ENCODE data around the gene PPHLN1.

The PPHLN1 gene

GRCh38 chr12:42450248-42450647 is 124.3 kb downstream of the PPHLN1 start:
- H3K4me3 ChIP-seq (ENCODE audit: low read length) = no peak overlapping the region
- DNase-seq (ENCODE audit: low read depth) = peak; percentile 13
- TF ChIP-seq CTCF (conservative IDR thresholded peaks at IDR 0.05; ENCODE audit: low read length) = no peak

DNA sequence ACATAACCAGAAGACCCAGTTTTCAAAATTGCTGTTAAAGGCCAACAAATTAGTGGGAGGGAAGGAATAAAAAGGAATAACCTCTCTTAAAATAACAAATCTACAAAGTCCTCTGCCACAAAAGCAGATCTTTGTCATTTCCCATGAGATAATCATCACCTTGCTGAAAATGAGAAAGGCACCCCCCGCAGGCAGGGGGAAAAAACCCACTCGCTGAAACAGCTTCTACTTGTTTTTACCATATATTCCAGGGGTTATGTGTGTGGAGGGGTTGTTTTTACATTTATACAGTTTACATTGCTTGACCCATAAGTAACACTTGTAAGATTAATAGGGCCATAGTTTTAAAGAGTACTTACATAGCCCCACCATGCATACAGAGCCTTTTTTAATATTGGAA is 132.6 kb downstream of the PPHLN1 start:
- TF ChIP-seq CTCF (conservative IDR thresholded peaks at IDR 0.05; ENCODE audit: low read length) = no peak
- no peak overlapping the region for H3K4me3 ChIP-seq (ENCODE audit: low read length)
- DNase-seq (ENCODE audit: low read depth) = no peak

DNA sequence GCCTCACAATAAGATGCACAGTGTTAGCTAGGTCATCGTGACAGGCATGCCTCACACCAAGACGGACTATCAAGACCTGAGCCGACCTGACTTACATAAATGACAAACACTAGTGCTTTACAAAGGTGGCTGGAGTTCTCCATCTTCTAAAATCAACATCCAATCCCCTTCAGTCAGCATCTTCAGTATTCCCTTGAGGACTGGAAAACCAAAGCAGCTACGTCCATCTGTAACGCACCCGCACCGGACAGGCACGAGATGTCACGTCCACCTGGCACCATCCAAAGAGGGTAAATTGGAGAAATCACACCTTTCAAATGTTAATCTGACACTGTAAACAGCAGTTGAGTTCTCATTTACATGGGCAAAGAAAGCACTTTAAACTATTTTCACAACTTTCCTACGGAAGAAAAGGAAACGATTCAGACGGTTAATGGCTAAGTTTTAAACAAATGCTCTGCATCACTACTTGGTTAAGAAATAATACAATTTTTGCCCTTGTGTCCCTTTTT is 133.4 kb downstream of the PPHLN1 start:
- no peak for DNase-seq (ENCODE audit: low read depth)
- no peak overlapping the region for H3K4me3 ChIP-seq (ENCODE audit: low read length)
- TF ChIP-seq CTCF (conservative IDR thresholded peaks at IDR 0.05; ENCODE audit: low read length) = no peak

GRCh38 chr12:42462486-42462885 is 136.5 kb downstream of the PPHLN1 start:
- TF ChIP-seq CTCF (conservative IDR thresholded peaks at IDR 0.05; ENCODE audit: low read length) = no peak
- no peak overlapping the region for H3K4me3 ChIP-seq (ENCODE audit: low read length)
- no peak for DNase-seq (ENCODE audit: low read depth)

DNA sequence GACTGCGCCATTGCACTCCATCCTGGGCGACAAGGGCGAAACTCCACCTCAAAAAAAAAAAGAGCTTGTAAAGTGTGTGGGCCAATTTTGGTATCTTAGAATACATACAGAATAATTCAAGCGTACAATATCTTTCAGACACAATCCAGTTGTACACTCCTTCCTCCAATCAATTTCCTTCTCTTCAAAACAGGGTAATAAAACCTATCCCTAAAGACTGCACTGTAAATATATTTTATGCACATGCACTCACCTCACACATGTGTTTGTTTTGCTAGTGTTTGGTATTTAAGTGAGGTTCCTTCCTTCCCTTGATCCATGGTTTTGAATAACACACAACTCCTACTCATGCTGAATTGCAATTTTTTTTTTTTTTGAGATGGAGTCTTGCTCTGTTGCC is 137.7 kb downstream of the PPHLN1 start:
- TF ChIP-seq CTCF (conservative IDR thresholded peaks at IDR 0.05; ENCODE audit: low read length) = no peak
- H3K4me3 ChIP-seq (ENCODE audit: low read length) = no peak overlapping the region
- DNase-seq (ENCODE audit: low read depth) = no peak

- DNase-seq (ENCODE audit: low read depth) = no peak
- TF ChIP-seq CTCF (conservative IDR thresholded peaks at IDR 0.05; ENCODE audit: low read length) = no peak
- no peak overlapping the region for H3K4me3 ChIP-seq (ENCODE audit: low read length)
Measured at GRCh38 chr12:42468341-42468821, 142.4 kb downstream of the PPHLN1 start.

GRCh38 chr12:42468921-42469320 is 143.0 kb downstream of the PPHLN1 start:
- no peak for DNase-seq (ENCODE audit: low read depth)
- TF ChIP-seq CTCF (conservative IDR thresholded peaks at IDR 0.05; ENCODE audit: low read length) = no peak
- H3K4me3 ChIP-seq (ENCODE audit: low read length) = no peak overlapping the region
